OCI-LY3 (cell line): ENCODE measurements around the gene DOCK7.

Source experiments
- CTCF ChIP-seq: fragments of 200-600, 300-600 bp; sonication (generic); IDR thresholded peaks from 2 replicates; pipeline ENCODE4 v1.5.1; 2014; ENCODE audit warnings: antibody characterized with exemption, low read length, low read depth
- EZH2phosphoT487 ChIP-seq: fragments of 200-600 bp; shearing (Covaris generic); IDR thresholded peaks from 2 replicates; pipeline ENCODE4 v1.6.1; 2018; ENCODE audit warnings: antibody characterized with exemption, mixed run types, low read depth

DNA sequence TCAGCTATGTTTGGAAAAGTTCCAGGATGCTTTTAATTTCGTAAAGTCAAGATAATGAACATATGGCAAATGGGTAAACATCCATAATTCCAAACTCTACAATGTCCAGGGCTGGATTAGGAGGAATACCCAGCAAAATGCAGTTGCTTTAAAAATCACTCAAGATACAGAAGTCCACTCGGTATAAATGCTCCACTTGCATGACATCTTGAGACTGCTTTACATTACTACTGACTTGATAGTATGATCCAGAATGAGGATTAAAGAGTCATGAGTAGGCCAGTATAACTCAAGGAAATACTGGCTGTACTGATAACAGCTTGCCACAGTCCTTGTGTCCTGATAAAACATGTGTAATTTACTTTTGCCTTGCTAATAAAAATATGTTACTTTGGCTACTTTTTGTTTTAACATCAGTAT, 149.1 kb downstream of the DOCK7 start:
- TF ChIP-seq CTCF (no peak), EZH2phosphoT487 (no peak)
